NCI-H526 (cell line): ENCODE measurements around the gene RPL36AL.
"Not testable (repeated sequence)": the region's sequence is repeated elsewhere in the genome, so short reads cannot be mapped to it uniquely, and the experiment has no call there.

Source experiments
- DNase-seq, 2 experiments: peaks; one replicate each; lab custom pipeline; 2025; lab: John Stamatoyannopoulos, UW

Gene RPL36AL

GRCh38 chr14:49620182-49621113 is at the start of gene RPL36AL, which contains the start of gene MGAT2:
RPL36AL (minus strand) TSS chr14:49620626; CDS start chr14:49619104, 1,522 bp downstream.
MGAT2 (plus strand) TSS chr14:49620799; CDS start chr14:49621269, 470 bp downstream.
- DNase-seq: peak; percentile 93 to 98

DNA sequence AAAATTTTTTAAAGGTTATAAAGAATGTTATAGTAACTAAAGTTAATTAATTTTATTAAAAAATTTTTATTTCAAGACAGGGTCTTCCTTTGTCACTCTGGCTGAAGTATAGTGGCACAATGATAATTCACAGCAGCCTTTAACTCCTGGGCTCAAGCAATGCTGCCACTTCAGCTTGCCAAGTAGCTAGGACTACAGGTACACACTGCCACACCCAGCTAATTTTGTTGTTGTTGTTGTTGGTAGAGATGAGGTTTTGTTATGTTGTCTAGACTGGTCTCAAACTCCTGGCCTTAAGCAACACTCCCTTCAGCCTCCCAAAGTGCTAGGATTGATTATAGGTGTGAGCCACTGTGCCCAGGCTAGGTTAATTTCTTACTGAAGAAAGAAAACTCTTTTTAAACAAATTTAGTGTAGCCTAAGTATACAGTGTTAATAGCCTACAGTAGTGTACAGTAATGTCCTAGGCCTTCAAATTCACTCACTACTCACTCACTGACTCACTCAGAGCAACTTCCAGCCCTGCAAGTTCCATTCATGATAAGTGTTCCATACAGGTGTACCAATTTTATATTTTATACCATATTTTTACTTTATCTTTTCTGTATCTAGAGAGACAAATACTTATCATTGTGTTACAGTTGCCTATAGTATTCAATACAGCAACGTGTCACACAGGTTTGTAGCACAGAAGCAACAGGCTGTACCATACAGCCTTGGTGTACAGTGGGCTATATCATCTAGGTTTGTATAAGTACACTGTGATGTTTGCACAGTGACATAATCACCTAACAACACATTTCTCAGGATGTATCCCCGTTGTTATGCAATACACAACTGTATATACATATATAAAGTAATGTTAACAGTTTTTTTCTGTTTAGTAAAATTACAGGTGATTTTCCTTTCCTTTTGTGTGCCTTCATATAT is 39.4 kb upstream of the RPL36AL start:
- DNase-seq: no peak

GRCh38 chr14:49657500-49657899 is 37.1 kb upstream of the RPL36AL start:
- DNase-seq: not testable (repeated sequence)

DNA sequence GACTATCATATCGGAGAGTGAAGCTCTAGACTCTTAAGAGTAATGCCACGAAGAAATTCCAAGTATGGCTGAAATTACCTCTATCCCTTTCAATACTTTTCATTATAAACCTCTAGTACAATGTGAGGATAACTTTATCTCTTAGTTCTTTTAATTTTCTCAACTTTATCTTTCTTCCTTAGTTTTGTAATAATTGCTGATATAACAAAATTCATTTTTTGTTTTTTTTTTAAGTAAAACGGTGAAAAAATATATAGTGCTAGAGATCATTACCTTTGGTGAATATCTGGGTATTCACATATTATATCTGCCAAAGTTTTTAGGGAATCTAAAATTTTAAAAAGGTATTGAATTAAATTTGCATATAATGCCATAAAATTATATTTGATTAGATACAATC is 34.1 kb upstream of the RPL36AL start:
- DNase-seq: no peak

GRCh38 chr14:49653508-49653907 is 33.1 kb upstream of the RPL36AL start:
- DNase-seq: no peak

DNA sequence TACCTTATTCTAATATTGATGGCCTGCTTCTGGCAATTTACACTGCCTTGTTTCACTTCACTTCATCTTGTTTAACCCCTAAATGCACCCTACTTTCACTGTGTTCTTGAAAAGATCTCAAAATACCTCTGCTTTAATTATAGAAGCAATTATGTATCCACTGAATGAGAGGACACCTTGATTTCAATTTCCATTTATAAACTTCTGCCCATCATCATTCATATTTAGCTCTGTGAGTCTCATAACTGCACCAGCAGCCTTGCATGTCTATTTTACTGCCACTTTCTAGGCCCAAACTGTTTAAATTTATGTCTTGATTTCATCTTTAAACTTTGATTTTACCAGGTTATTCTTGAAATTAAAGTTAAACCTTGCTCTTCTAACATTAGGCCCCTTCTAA is 21.7 kb upstream of the RPL36AL start:
- DNase-seq: no peak

GRCh38 chr14:49641697-49642129 is 21.3 kb upstream of the RPL36AL start:
- no peak for DNase-seq

DNA sequence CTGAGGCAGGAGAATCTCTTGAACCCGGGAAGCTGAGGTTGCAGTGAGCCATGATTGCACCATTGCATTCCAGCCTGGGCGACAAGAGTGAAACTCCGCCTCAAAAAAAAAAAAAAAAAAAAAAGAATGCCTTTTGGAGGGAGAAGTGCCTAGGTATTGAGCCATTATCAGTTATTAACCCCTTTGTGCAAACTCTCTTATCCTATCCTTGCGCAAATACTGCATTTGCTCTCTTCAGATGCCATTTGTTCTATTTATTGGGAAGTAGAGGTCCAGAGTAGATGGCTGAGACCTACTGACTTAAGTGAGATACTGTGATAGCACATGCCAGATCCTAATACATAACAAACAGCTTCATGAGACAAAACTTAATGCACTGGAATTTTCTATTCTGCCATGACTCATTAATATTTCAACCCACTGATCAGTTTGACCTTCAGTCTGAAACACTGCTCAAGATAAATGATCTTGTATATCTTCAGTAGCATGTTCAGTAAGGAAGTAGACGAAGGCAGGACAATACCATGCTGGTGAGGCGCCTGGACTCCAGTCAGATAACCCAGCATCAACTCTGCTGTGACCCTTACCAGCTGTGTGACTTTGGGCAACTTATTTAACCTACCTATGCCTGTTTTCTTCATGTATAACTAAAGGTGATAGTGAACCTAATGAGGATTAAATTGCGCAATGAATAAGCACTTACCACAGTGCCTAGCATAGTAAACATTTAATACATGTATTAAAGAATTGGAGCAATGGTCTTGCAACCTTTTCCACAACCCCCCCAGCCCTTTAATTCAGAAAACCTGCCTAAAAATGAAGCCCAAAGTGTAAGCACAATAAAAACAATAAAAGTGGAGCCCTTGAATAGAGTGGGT is 20.4 kb upstream of the RPL36AL start:
- no peak for DNase-seq

- no peak for DNase-seq
These were observed 17.2 kb upstream of the RPL36AL start for GRCh38 chr14:49637534-49638078.

DNA sequence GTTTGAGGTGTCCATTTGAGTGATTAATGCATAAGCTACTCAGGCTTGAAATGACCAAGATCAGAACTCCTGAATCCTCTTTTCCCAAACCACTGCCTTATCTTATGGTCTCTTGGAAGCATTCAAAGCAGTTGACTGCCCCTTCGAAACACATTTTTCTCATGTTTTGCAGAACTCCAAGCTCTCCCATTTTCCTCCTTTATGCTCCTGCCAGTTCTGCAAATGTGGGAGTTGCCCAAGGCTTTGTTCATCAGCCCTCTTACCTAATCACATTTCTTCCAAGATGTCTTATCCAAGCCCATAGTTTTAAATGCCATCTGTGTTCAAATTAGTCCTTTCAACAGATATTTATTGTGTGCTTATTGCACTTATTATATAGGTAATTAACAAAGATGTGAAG is 16.4 kb upstream of the RPL36AL start:
- no peak for DNase-seq

GRCh38 chr14:49634547-49635334 is 14.3 kb upstream of the RPL36AL start, which contains the start of gene DNAAF2:
DNAAF2 (minus strand) TSS chr14:49635244; CDS start chr14:49635149, 95 bp downstream.
- peak; percentile 40 to 83 for DNase-seq

- peak; percentile 89 to 96 for DNase-seq
These were observed 13.5 kb upstream of the RPL36AL start for GRCh38 chr14:49633640-49634546.

DNA sequence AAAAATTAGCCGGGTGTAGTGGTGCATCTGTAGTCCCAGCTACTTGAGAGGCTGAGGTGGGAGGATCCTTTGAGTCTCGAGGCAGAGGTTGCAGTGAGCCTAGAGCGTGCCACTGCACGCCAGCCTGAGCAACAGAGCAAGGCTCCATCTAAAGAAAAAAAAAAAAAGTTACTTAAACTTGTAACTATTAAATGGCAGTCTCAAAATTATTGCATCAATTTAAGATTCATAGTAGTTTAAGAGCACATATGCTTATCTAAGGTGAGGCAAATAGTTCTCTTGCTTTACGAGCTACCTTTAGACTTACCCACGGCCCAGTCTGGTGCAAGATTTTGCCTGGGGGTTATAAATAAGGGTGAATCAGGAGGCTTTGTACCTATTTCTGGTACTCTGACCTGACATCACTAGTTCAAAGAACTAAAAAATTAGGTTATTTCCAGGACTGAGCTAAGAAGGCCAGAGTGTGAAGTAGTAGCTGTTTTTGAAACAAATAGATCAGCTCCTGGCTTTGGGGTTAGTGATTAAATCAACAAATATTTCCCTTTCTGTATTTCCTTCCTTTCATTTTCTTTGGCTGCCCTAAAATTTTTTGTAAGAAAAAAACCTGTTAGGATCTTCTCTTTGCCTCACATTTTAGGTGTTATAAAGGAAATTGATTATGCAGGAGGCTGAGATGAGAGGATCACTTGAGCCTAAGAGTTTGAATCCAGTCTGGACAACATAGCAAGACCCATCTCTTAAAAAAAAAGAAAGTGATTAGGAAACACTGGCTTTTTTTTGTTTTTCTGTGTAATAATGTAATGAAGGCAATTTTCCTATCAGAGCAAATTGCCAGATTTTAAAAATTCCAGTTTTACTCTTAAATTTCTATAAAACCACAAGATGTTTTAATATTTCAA is 3.8 kb upstream of the RPL36AL start:
- no peak for DNase-seq

DNA sequence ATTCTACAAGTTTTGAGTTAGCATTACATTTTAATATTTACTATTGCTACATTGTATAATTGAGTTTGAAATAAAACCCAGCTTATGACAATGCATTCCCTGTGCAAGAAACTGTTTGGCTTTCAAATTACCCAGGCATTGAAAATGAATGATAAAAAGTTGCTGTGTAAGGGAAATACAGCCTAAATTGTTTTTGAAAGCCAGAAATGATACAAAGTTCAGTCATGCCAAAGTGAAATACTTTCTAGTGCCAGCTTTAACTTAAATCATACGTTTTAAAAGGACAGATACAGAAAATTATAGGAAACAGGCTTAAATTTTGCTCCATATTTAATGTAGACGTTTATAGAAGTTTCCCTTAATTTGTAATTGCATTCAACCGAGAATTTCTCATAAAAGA is 3.0 kb upstream of the RPL36AL start:
- no peak for DNase-seq

GRCh38 chr14:49622022-49622607 is 1.7 kb upstream of the RPL36AL start:
- peak in 1 of 2 experiments; percentile 19 for DNase-seq

GRCh38 chr14:49621114-49621881 is 872 bp upstream of the RPL36AL start:
- peak; percentile 25 to 79 for DNase-seq

DNA sequence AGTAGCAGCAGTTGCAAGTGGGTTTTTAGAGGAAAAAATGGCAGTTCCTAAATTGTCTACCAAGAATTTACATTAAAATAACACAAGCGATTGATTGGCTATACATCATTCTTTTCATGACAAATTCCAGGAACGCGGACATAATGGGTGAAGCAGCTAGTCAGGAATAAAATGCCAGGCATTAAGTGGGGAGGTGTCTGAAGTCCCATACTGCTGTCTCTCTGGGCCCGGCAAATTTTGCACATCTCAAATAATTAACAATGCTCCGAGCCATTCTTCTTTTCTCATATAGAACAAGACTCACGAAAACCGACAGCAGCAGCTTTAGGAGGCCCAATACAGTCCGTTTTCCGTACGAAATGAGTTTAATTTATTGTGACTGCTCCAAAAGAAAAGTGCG is 696 bp downstream of the RPL36AL start:
- peak in 1 of 2 experiments; percentile 38 for DNase-seq
